T1000 (cell line): ENCODE results near the gene CKS2.

Experiments
- DNase-seq: peaks from one replicate; lab custom pipeline; 2025; ENCODE audit warnings: mixed read lengths; lab: John Stamatoyannopoulos, UW

CKS2 gene

GRCh38 chr9:89350988-89351557, 40.1 kb downstream of the CKS2 start:
- no peak for DNase-seq

- DNase-seq = no peak
Observed at GRCh38 chr9:89351584-89352300, 40.7 kb downstream of the CKS2 start.

- no peak for DNase-seq
Observed at GRCh38 chr9:89352451-89352850, 41.5 kb downstream of the CKS2 start.

GRCh38 chr9:89352874-89353649, 42.1 kb downstream of the CKS2 start:
- no peak for DNase-seq

- no peak for DNase-seq
Observed at GRCh38 chr9:89353989-89354388, 43.0 kb downstream of the CKS2 start.

- DNase-seq = no peak
Observed at GRCh38 chr9:89354471-89354870, 43.5 kb downstream of the CKS2 start.

GRCh38 chr9:89356782-89357181, 45.8 kb downstream of the CKS2 start:
- no peak for DNase-seq

GRCh38 chr9:89357331-89358197, 46.6 kb downstream of the CKS2 start:
- DNase-seq = no peak

- DNase-seq = no peak
Observed at GRCh38 chr9:89358376-89358916, 47.5 kb downstream of the CKS2 start.

- DNase-seq = no peak
Observed at GRCh38 chr9:89358985-89359384, 48.0 kb downstream of the CKS2 start.

GRCh38 chr9:89359751-89360261, 48.8 kb downstream of the CKS2 start:
- no peak for DNase-seq

- DNase-seq = no peak
Observed at GRCh38 chr9:89360465-89360864, 49.5 kb downstream of the CKS2 start.

- no peak for DNase-seq
Observed at GRCh38 chr9:89361031-89361430, 50.0 kb downstream of the CKS2 start.

GRCh38 chr9:89361816-89362646, 51.0 kb downstream of the CKS2 start:
- no peak for DNase-seq

GRCh38 chr9:89362647-89363310, 51.8 kb downstream of the CKS2 start:
- DNase-seq = no peak

- no peak for DNase-seq
Observed at GRCh38 chr9:89363311-89363670, 52.3 kb downstream of the CKS2 start.

- no peak for DNase-seq
Observed at GRCh38 chr9:89363921-89364665, 53.1 kb downstream of the CKS2 start.

- DNase-seq = no peak
Observed at GRCh38 chr9:89364666-89365531, 53.9 kb downstream of the CKS2 start.

GRCh38 chr9:89365532-89365912, 54.5 kb downstream of the CKS2 start:
- DNase-seq = no peak
